ENCODE data around the gene SUSD1.

SUSD1 gene

DNA sequence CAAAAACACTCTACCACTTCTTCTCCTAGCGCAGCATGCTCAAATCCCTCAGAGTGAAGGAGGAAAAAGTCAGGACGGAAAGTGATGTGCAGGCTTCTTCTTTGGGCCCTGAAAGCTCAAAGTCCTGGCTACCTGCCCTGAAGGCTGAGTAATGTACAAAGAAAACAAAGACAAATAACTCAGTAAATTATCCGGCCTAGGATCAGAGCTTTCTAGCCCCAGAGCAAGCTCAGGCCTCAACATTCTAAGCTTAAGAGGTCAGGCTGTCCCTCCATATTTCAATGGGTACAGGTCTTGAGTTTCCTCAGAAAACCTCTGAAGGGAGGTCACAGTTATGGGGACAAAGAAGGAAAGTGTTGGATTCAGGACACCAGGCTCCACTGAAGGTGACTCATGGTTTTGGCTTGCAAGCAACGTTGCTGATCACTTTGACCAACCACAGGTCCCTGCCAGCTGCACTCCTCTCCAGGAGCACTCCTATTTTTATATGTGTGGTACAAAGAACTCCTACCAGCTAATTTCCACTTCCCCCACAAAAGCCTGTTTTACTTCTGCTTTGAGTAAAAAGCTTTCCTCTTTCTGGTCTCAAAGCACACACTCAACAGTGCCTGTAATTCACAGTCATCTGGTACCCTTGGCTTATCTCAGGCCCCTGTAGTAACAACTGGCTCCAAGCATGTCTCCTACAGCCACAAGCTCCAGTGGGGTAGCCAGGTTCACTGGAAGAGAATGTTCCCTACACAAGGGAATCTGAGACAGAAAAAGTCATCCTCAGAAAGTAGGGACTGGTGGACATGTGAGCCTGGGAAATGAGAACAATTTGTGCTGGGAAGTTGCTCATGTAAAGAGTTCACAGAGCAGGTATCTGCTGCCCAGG is 162.8 kb downstream of the SUSD1 start:
- no peak for DNase-seq (ENCODE audit: low read depth)

DNA sequence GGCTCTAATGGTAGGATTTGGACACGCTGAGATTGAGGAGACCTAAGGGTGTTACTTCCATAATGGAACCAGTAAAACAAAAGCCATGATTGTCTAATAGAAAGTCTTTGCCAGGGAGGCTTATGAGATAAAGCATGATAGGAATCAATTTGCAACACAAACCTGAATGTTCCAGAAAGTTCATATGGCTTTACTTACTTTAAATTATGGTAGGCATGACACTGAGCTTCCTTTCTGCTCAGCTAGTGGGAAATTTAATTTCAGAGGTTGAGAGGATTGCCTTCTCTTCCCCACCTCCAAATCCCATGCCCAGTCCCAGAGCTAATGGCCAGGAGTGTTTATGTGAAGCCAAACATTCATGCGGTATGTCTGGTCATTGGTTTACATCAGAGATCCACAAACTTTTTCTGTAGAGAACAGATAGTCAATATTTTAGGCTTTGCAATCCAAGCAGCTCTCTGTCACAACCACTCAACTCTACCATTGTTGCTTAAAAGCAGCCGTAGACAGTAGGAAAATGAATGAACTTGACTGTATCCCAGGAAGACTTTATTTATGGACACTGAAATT is 164.0 kb downstream of the SUSD1 start:
- DNase-seq (ENCODE audit: low read depth), result no peak

DNA sequence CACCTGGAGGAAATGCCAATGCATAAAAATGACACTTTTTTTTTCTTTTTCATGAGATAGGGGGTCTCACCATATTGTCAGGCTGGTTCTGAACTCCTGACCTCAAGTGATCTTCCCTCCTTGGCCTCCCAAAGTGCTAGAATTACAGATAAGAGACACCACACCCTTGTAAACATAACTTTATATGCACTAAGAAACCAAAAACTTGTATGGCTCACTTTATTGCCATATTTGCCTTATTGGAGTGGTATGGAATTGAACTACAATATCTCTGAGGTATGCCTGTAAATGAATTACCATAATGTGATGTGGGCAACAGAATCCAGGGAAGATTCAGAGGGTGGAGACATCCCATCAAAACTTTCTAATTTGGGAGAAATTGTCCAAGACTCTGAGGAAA is 164.6 kb downstream of the SUSD1 start:
- DNase-seq (ENCODE audit: low read depth), result no peak

DNA sequence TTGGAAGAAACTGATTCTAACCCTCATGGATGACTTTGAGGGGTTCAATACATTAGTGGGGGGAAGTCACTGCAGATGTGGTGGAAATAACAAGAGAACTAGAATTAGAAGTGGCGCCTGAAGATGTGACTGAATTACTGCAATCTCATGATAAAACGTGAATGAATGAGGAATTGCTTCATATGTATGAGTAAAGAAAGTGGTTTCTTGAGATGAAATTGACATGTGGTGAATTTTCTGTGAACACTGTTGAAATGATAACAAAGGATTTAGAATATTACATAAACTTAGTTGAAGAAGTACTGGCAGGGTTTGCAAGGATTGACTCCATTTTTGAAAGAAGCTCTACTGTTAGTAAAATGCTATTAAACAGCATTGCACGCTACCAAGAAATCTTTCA is 165.4 kb downstream of the SUSD1 start:
- DNase-seq (ENCODE audit: low read depth), result no peak

DNA sequence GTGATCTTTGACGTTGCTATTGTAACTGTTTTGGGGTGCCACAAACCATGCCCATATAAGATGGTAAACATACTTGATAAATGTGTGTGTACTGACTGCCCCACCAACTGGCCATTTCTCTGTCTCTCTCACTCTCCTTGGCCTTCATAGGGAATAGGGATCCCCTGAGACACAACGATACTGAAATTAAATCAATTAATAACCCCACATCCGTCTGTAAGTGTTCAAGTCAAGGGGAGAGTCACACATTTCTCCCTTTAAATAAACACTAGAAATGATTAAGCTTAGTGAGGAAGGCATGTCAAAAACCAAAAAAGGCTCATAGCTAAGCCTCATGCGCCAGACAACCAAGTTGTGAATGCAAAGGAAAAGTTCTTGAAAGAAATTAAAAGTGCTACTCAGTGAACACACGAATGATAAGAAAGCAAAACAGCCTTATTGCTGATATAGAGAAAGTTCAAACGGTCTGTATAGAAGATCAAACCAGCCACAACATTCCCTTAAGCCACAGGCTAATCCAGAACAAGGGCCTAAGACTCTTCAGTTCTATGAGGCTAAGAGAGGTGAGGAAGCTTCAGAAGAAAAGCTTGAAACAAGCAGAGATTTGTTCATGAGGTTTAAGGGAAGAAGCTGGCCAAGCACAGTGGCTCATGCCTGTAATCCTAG is 167.4 kb downstream of the SUSD1 start:
- no peak for DNase-seq (ENCODE audit: low read depth)

DNA sequence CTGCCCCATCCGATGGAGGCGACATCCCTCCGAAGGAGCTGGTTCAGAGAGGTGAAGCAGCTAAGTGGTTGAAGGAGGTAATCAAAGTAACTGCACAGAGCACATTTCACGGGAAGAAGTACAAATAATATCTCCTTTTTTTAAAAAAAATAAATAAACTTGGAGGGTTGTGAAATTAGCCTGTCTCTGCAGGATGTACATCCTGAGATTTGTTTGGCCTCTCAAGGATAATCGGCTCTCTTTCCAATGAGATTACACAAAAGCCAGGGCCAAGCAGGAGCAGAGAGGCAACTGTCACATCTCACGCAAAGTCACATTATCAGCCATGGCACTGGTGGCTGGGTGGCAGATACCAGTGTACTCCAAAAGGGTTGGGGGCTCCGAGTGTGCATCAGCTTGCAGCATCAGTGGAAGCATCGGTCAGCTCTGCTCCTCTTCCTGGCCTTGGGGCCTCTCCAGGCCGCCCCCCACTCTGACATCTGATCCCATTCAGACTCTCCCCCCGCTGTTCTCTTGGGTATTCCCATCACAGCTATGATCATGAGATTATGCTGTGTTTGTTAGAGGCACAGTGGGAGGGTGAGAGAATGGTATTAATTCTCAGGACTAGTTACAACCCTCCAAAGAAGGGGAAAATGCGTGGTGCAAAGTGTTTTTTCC is 168.6 kb downstream of the SUSD1 start:
- DNase-seq (ENCODE audit: low read depth), result no peak

DNA sequence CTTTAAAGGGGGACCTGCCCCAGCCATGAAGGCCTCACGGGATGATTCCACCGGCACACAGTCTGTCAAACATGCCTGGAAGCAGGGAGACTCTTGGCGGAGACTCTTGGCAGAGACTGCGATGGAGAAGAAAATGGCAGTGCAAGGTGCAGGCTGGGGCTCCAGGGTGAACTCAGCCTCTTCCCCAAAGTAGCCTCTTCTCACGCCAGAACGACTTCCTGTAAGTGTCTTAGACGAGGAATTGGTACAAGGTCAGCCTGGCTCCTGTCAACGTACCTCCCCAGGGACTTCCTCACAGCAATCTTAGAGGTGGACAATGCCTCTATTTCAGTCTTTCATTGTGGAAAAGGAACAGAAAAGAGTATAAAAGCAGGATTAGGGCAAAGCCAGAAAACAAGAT is 169.2 kb downstream of the SUSD1 start:
- DNase-seq (ENCODE audit: low read depth), result no peak

DNA sequence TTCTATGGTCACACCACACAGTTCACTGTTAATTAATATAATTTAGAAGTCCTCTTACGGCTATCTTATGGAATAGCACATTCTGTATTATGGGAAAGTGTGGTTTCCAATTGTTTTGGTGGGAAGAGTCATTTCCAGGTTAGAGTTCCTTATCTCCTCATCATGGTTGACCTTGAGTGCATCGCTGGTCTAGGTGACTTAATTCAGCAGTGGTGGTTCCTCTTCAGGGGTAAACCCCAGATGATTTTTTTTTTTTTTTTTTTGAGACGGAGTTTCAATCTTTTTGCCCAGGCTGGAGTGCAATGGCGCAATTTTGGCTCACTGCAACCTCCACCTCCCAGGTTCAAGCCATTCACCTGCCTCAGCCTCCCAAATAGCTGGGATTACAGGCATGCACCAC is 171.6 kb downstream of the SUSD1 start:
- no peak for DNase-seq (ENCODE audit: low read depth)

DNA sequence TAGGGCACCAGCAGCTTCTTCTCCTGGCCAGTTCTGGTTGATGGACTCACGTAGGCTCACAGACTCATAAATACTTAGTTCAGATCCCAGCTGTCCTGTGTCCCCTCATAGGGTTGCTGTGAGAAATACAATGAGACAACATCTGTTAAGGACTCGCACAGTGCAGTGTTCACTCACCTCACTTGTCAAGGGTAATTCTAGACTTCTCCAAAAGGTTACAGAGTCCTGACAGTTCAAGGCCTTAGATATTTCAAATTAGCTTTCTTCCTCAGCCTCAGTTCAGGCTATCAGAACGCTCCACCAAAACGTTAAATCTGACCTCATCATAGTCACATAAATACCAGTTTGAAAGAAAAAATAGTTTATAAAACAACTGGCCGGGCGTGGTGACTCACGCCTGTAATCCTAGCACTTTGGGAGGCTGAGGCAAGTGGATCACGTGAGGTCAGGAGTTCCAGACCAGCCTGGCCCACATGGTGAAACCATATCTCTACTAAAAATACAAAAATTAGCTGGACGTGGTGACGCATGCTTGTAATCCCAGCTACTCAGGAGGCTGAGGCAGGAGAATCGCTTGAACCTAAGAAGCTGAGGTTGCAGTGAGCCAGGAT is 172.1 kb downstream of the SUSD1 start:
- DNase-seq (ENCODE audit: low read depth), result no peak

DNA sequence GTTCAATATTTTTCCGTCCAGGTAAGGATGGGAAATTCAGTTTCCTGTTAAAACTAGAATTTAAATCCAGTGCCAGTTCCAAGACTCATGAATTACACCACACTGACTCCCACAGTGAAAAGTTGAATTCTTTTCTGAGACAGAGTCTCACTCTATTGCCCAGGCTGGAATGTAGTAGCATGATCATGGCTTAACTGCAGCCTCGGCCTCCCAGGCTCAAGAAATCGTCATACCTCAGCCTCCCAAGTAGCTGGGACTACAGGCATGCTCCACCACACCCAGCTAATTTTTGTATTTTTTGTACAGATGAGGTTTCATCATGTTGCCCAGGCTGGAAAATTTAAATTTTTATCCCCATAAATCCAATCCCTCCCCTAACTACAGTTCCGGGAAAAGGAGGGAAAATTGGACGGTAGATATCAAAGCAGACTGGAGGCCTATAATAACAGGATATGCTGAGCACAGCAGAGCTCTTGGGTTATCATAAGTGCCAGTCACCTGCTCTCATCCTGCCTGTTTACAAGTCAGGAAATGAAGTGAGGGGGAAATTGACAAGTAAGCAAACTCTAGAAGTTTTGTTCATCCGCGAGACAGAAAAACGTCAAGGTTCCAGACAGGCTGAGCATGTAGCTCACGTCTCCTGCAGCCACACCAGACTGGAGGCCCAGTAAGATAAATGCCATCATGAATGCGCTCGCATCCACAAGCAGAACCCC is 172.8 kb downstream of the SUSD1 start:
- no peak for DNase-seq (ENCODE audit: low read depth)

DNA sequence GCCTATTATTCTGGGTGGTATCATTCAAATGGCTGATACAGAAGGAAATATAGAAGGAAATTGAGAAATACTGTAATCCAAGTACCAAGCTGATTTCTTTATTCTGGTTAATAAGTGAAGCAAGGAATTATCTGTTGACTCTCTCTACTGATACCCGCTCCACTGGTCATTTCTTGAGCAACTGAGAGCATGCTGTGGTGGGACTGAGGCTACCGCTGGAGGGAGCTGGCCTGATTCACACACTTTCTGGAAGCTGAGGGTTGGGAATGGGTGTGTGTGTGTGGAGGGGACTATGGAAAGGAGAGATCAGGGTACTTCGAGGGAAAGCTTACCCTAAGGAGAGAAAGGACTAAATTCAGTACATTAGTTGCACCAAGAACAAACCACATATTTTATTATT is 174.4 kb downstream of the SUSD1 start:
- DNase-seq (ENCODE audit: low read depth), result no peak

DNA sequence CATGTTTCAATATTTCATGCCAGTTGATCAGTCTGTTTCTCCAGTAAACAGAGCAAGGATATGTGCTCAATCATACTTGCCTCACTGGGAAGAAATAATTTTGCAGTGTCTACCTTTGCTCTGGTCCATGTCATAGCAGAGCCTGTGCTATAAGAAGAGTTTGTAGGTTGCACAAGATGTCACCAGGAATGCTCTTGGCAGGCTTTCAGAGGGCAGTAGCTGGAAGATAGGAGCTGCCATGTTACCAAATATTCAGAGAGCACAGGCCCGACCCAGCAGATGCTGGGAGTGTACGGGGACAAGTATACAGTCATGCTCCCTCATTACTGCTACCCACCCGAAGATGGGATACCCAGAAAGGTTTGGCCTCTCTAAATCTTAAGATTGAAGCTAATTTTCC is 175.8 kb downstream of the SUSD1 start:
- DNase-seq (ENCODE audit: low read depth), result no peak

DNA sequence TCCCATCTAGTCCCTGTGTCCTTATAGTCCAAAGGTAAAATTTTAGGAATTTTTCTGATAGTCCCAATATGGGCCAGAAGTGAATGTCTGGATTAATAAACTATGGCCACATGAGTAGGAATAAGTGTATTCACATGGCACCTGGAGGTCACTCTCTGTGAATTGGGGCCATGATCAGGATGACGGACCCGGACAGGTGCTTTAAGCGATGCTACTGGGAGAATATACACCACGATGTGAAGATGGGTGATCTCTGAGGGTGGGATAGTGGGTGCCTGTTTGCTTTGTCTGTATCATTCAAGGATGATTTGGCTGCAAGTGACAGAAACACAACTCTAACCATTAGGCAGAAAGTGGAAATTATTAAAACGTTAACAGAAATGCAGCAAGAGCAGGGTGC is 177.3 kb downstream of the SUSD1 start:
- no peak for DNase-seq (ENCODE audit: low read depth)

DNA sequence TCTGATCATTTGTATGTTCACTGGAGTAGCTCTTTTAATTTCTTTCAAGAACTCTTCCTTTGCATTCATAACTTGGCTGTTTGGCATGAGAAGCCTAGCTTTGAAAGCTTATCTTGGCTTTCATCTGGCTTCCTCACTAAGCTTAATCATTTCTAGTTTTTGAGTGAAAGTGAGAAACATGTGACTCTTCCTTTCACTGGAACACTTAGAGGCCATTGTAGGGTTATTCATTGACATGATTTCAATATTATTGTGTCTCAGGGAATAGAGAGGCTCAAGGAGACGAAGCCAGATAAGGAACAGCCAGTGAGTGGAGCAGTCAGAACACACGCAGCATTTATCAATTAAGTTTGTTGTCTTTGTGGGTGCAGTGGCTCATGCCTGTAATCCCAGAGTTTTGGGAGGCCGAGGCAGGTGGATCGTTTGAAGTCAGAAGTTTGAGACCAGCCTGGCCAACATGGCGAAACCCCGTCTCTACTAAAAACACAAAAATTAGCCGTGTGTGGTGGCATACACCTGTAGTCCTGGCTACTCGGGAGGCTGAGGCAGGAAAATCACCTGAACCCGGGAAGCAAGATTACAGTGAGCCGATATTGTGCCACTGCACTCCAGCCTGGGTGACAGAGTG is 180.2 kb downstream of the SUSD1 start:
- no peak for DNase-seq (ENCODE audit: low read depth)

DNA sequence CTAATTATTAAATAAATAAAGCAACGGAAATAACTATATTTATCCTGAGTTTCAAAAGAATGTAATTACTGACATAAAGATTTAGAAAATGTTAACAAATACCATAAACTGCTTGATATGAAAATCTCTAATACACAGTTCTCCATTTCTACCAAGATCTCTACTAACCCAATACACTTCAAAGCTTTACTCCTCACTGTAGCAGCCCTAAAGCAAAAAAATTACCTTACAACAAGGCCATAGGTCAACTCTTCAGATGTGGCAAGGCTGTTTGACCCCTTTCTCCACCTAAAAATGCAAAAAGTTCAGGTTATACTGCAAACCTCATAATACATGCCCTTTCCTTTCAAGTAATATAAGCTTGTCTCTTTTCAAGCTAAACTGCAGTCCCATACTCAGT is 181.8 kb downstream of the SUSD1 start:
- DNase-seq (ENCODE audit: low read depth), result no peak

DNA sequence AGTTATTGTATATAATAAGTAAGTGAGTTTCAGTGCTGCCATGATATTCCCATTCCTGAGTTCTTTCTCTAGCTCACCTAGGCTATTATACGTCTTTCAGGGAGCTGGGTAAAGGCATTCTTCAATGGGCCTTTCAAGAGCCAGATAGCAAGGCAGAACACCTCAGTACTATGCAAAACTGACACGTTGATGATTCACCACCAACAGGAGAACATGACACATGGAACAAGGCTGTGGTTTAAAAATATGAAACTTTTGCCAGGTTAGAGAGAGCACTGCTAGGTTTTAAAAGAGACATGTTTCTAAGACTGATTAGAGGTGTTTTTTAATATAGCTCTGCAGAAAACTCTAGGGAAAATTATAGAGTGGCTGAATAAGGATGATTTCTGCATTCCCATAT is 182.6 kb downstream of the SUSD1 start:
- DNase-seq (ENCODE audit: low read depth), result no peak

DNA sequence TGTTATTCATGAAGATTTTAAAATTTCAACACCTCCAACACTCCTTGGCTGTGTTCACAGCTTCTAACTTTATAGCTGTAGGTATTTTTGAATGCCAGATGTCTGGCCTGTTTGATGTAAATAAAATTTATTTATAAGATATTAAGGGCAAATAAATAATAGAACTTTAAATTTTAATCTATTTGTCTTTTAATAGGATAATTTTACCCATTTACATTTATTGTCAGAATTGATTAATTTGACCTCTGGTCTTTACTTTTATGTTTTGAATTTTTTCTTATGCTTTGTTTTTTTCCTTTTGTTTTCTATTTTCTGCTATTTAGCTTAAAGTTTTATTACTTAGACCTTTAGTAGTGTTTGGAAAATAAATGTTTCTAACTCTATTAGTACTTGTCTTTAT is 183.9 kb downstream of the SUSD1 start:
- DNase-seq (ENCODE audit: low read depth), result no peak
